Measurements from ENCODE around the gene VSX1. TPM values are rescaled to one million over a fixed set of nuclear protein-coding genes. Genes with fewer than 3 reads are reported as not detected.

The VSX1 gene
- polyA plus RNA-seq, 1 donor from 2014 or later, result not detected

DNA sequence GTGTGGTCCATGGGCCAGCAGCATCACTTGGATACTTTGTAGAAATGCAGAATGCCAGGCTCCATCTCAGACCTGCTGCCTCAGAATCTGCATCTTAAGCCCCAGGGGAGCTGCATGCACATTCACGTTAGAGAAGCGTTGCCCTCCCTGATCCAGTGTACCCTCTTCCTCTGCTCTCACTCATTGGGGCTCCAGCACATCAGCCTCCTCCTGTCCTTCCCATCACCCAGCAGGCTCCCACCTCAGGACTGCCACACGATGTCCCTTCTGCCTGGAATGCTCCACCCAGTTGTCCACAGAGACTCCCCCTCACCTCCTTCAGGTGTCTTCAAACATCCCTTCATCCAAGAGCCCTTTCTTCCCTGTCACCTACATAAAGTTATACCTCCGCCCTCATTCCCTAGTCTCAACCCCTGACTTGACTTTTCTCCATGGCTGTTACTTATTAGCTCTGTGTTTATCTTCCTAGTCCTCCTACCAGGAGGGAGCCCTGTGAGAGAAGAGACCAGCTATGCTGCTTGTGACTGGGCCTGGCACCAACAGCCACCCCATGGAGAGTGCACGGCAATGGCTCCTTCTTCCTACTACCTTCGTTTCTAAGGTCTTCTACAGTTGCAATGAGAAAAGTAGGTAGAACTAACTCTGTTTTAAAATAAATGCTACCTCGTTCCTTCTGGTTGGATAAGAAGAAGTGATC lies 20.7 kb downstream of the VSX1 start:
- Histone ChIP-seq H3K4me2 (ENCODE audit: low read length) (no peak overlapping the region), H3K9me2 (ENCODE audit: insufficient read depth, low read length) (no peaks in the 10 kb centered on the region), H4K20me1 (ENCODE audit: insufficient read depth) (no peaks in the 10 kb centered on the region), H3K9me3 (ENCODE audit: low read length) (no peaks in the 10 kb centered on the region), H3K4me3 (ENCODE audit: low read length) (no peak overlapping the region), H3K27me3 (ENCODE audit: insufficient read depth, low read depth, low read length) (peaks cover 60% of the 10 kb centered on the region), H3F3A (ENCODE audit: insufficient read depth, low read length, poor library complexity, severe bottlenecking) (no peaks in the 10 kb centered on the region), H3K27ac (ENCODE audit: low read length) (no peak overlapping the region), H3K36me3 (ENCODE audit: insufficient read depth, low read length) (no peaks in the 10 kb centered on the region), H2AFZ (ENCODE audit: low read depth, low read length) (no peak overlapping the region), H3K9ac (ENCODE audit: low read length) (no peak overlapping the region), H3K79me2 (replicated peaks; ENCODE audit: insufficient read depth, low read length) (no peaks in the 10 kb centered on the region)
- no peak for TF ChIP-seq RAD21 (conservative IDR thresholded peaks at IDR 0.05)
- TF ChIP-seq, protein P1, sequence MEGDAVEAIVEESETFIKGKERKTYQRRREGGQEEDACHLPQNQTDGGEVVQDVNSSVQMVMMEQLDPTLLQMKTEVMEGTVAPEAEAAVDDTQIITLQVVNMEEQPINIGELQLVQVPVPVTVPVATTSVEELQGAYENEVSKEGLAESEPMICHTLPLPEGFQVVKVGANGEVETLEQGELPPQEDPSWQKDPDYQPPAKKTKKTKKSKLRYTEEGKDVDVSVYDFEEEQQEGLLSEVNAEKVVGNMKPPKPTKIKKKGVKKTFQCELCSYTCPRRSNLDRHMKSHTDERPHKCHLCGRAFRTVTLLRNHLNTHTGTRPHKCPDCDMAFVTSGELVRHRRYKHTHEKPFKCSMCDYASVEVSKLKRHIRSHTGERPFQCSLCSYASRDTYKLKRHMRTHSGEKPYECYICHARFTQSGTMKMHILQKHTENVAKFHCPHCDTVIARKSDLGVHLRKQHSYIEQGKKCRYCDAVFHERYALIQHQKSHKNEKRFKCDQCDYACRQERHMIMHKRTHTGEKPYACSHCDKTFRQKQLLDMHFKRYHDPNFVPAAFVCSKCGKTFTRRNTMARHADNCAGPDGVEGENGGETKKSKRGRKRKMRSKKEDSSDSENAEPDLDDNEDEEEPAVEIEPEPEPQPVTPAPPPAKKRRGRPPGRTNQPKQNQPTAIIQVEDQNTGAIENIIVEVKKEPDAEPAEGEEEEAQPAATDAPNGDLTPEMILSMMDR (IDR thresholded peaks at IDR 0.05; ENCODE audit: poor library complexity, severe bottlenecking), result no peak

DNA sequence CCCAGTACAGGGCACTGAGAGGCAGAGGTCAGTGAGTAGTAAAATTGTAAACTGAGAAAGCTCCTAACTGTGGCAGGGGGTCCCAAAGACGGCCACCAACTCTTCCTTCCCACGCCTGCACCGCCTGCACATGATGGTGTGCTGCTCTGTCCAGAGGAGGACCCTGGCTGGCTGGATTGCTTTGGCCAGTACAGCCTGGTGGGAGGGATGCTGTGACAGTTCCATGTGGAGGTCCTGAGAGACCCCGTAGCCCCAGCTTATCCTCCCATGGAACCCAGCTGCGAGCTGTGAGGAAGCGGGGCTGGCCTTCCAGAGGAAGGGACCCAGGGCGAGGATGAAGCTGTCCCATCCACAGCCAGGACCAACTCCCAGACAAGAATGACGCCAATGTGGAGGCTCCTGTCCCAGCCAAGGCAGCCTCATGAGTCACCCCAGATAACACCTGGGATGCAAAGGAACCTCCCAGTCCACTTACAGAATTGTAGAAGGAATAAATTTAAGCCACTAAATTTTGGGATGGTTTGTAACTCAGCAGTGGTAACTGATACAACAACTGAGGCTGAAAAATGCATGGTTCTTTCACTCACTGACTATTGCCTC lies 22.0 kb downstream of the VSX1 start:
- Histone ChIP-seq H3K27ac (ENCODE audit: low read length) (no peak overlapping the region), H3K9me2 (ENCODE audit: insufficient read depth, low read length) (no peaks in the 10 kb centered on the region), H3K4me2 (ENCODE audit: low read length) (no peak overlapping the region), H3K9me3 (ENCODE audit: low read length) (no peaks in the 10 kb centered on the region), H3K27me3 (ENCODE audit: insufficient read depth, low read depth, low read length) (peaks cover 68% of the 10 kb centered on the region), H3K9ac (ENCODE audit: low read length) (no peak overlapping the region), H2AFZ (ENCODE audit: low read depth, low read length) (no peak overlapping the region), H3F3A (ENCODE audit: insufficient read depth, low read length, poor library complexity, severe bottlenecking) (no peaks in the 10 kb centered on the region), H3K4me3 (ENCODE audit: low read length) (no peak overlapping the region), H3K79me2 (replicated peaks; ENCODE audit: insufficient read depth, low read length) (no peaks in the 10 kb centered on the region), H3K36me3 (ENCODE audit: insufficient read depth, low read length) (no peaks in the 10 kb centered on the region), H4K20me1 (ENCODE audit: insufficient read depth) (no peaks in the 10 kb centered on the region)
- TF ChIP-seq, protein P2, sequence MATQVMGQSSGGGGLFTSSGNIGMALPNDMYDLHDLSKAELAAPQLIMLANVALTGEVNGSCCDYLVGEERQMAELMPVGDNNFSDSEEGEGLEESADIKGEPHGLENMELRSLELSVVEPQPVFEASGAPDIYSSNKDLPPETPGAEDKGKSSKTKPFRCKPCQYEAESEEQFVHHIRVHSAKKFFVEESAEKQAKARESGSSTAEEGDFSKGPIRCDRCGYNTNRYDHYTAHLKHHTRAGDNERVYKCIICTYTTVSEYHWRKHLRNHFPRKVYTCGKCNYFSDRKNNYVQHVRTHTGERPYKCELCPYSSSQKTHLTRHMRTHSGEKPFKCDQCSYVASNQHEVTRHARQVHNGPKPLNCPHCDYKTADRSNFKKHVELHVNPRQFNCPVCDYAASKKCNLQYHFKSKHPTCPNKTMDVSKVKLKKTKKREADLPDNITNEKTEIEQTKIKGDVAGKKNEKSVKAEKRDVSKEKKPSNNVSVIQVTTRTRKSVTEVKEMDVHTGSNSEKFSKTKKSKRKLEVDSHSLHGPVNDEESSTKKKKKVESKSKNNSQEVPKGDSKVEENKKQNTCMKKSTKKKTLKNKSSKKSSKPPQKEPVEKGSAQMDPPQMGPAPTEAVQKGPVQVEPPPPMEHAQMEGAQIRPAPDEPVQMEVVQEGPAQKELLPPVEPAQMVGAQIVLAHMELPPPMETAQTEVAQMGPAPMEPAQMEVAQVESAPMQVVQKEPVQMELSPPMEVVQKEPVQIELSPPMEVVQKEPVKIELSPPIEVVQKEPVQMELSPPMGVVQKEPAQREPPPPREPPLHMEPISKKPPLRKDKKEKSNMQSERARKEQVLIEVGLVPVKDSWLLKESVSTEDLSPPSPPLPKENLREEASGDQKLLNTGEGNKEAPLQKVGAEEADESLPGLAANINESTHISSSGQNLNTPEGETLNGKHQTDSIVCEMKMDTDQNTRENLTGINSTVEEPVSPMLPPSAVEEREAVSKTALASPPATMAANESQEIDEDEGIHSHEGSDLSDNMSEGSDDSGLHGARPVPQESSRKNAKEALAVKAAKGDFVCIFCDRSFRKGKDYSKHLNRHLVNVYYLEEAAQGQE (IDR thresholded peaks at IDR 0.05; ENCODE audit: borderline replicate concordance), result no peak
- no peak for TF ChIP-seq SMC3 (conservative IDR thresholded peaks at IDR 0.05; ENCODE audit: poor library complexity)
- no peak for TF ChIP-seq POLR2AphosphoS5 (IDR thresholded peaks at IDR 0.05)
- TF ChIP-seq EZH2 (IDR thresholded peaks at IDR 0.05; ENCODE audit: borderline replicate concordance, insufficient read depth, low read length, poor library complexity, severe bottlenecking), result no peak
- no peak for TF ChIP-seq RAD21 (conservative IDR thresholded peaks at IDR 0.05)
